CD4-positive, alpha-beta T cell (primary cell): ENCODE results near the gene CCR5AS.
"Not testable (repeated sequence)": the region's sequence is repeated elsewhere in the genome, so short reads cannot be mapped to it uniquely, and the experiment has no call there.

Experiments
- ATAC-seq: fragments of 200-7000 bp; cut with Tn5 transposase; one replicate; pipeline ENCODE4 v1.10.0; 2022; ENCODE audit warnings: mild to moderate bottlenecking; ENCODE audit not compliant: poor library complexity
- CTCF ChIA-PET: fragments of 350-600 bp; sonication (Branson Sonifier 250); formaldehyde crosslinking; loops from one replicate; lab custom pipeline; 2021; ENCODE audit warnings: antibody characterized with exemption, inconsistent platforms; lab: Charles Lee
- POLR2A ChIA-PET: fragments of 350-600 bp; sonication (Branson Sonifier 250); formaldehyde crosslinking; loops from one replicate; lab custom pipeline; 2021; ENCODE audit warnings: antibody characterized with exemption, inconsistent platforms; lab: Charles Lee
- DNase-seq, 14 experiments: peaks; one replicate each; pipeline ENCODE4 v3.0.0-alpha.2; 2013 to 2020; ENCODE audit warnings: mixed read lengths in 2 of 14
- H3K27ac ChIP-seq, 2 donors: one replicate each; pipeline versions ENCODE4 v1.5.1 to v1.7.0; 2013; ENCODE audit warnings: low read length in 2 of 2, low read depth in 1 of 2, mild to moderate bottlenecking in 1 of 2
- H3K27me3 ChIP-seq, 2 experiments: 1 replicate in 1 of 2; 2 replicates in 1 of 2; pipeline versions ENCODE4 v1.6.1 to v1.7.0; 2013; ENCODE audit warnings: low read length in 2 of 2, control low read depth in 1 of 2, mild to moderate bottlenecking in 1 of 2, moderate library complexity in 1 of 2; ENCODE audit not compliant: insufficient read depth in 2 of 2, control insufficient read depth in 1 of 2
- H3K36me3 ChIP-seq: one replicate; pipeline ENCODE4 v1.6.1; 2013; ENCODE audit warnings: low read length, control low read depth; ENCODE audit not compliant: insufficient read depth
- H3K4me1 ChIP-seq: one replicate; pipeline ENCODE4 v1.6.1; 2013; ENCODE audit warnings: low read length, control low read depth; ENCODE audit not compliant: insufficient read depth
- H3K4me3 ChIP-seq: one replicate; pipeline ENCODE4 v1.5.1; 2013; ENCODE audit warnings: mild to moderate bottlenecking, low read length, moderate library complexity
- H3K9me3 ChIP-seq, 2 experiments: 1 replicate in 1 of 2; 2 replicates in 1 of 2; pipeline versions ENCODE4 v1.6.1 to v1.7.0; 2013; ENCODE audit warnings: low read length in 2 of 2, mild to moderate bottlenecking in 2 of 2, control low read depth in 1 of 2, moderate library complexity in 1 of 2; ENCODE audit not compliant: control insufficient read depth in 1 of 2, insufficient read depth in 1 of 2
- H3K27ac Mint-ChIP-seq: one replicate; pipeline ENCODE4 v1.8.0; 2020; ENCODE audit warnings: mixed read lengths
- H3K27me3 Mint-ChIP-seq: one replicate; pipeline ENCODE4 v1.8.0; 2021; ENCODE audit warnings: mixed read lengths
- H3K36me3 Mint-ChIP-seq: one replicate; pipeline ENCODE4 v1.8.0; 2021; ENCODE audit warnings: low read depth, mixed read lengths
- H3K4me1 Mint-ChIP-seq: one replicate; pipeline ENCODE4 v1.8.0; 2021; ENCODE audit warnings: low read depth, mixed read lengths
- H3K4me3 Mint-ChIP-seq: one replicate; pipeline ENCODE4 v1.8.0; 2020; ENCODE audit warnings: mild to moderate bottlenecking, mixed read lengths
- H3K9me3 Mint-ChIP-seq: one replicate; pipeline ENCODE4 v1.8.0; 2020; ENCODE audit warnings: mixed read lengths
- CTCF ChIP-seq: fragments of 200-600 bp; IDR thresholded peaks from one replicate; pipeline ENCODE4 v1.8.0; 2022; ENCODE audit warnings: antibody characterized with exemption, mild to moderate bottlenecking
- intact Hi-C, 2 experiments: fragments of 100-400 bp; cut with DNase I in 1 of 2; cut with micrococcal nuclease in 1 of 2; formaldehyde crosslinking; loops; one replicate each; pipeline versions ENCODE4 v1.15.1 to v1.9.0; 2023 to 2025; cut with DNase I, micrococcal nuclease

Gene CCR5AS

GRCh38 chr3:46429671-46430070 lies 22.8 kb upstream of the CCR5AS start:
- DNase-seq (no peak), ATAC-seq (no peak)
- Mint-ChIP-seq H3K27ac (no peak overlapping the region), H3K9me3 (peaks cover 8% of the 10 kb centered on the region), H3K4me1 (peaks cover 16% of the 10 kb centered on the region), H3K36me3 (no peaks in the 10 kb centered on the region), H3K27me3 (no peaks in the 10 kb centered on the region), H3K4me3 (no peak overlapping the region)
- ChIA-PET CTCF (no interaction called here), POLR2A (no interaction called here)
- no peaks in the 10 kb centered on the region for H3K9me3 ChIP-seq
- H3K36me3 ChIP-seq = no peaks in the 10 kb centered on the region
- no peak overlapping the region for H3K4me3 ChIP-seq
- H3K27me3 ChIP-seq = no peaks in the 10 kb centered on the region
- no peak overlapping the region for H3K27ac ChIP-seq
- intact Hi-C loops = no loop called here
- peaks cover 5% of the 10 kb centered on the region for H3K4me1 ChIP-seq
- TF ChIP-seq CTCF = no peak

- Mint-ChIP-seq H3K4me3 (no peak overlapping the region), H3K4me1 (peaks cover 16% of the 10 kb centered on the region), H3K9me3 (peaks cover 8% of the 10 kb centered on the region), H3K36me3 (no peaks in the 10 kb centered on the region), H3K27ac (no peak overlapping the region), H3K27me3 (no peaks in the 10 kb centered on the region)
- CTCF ChIA-PET = no interaction called here
- Histone ChIP-seq H3K27ac (no peak overlapping the region), H3K27me3 (no peaks in the 10 kb centered on the region), H3K36me3 (no peaks in the 10 kb centered on the region), H3K4me1 (peaks cover 5% of the 10 kb centered on the region), H3K4me3 (no peak overlapping the region), H3K9me3 (no peaks in the 10 kb centered on the region)
- POLR2A ChIA-PET = no interaction called here
- ATAC-seq (no peak), DNase-seq (no peak)
- no peak for TF ChIP-seq CTCF
- intact Hi-C loops = no loop called here
These were observed 22.4 kb upstream of the CCR5AS start for GRCh38 chr3:46429250-46429649.

- Histone ChIP-seq H3K4me3 (no peak overlapping the region), H3K4me1 (peaks cover 5% of the 10 kb centered on the region), H3K27me3 (no peaks in the 10 kb centered on the region), H3K9me3 (no peaks in the 10 kb centered on the region), H3K27ac (no peak overlapping the region), H3K36me3 (no peaks in the 10 kb centered on the region)
- no peaks in the 10 kb centered on the region for H3K27me3 Mint-ChIP-seq
- CTCF ChIA-PET = no interaction called here
- ATAC-seq (no peak), DNase-seq (no peak)
- no peaks in the 10 kb centered on the region for H3K36me3 Mint-ChIP-seq
- no peak overlapping the region for H3K4me3 Mint-ChIP-seq
- no peak for TF ChIP-seq CTCF
- H3K27ac Mint-ChIP-seq = no peak overlapping the region
- POLR2A ChIA-PET = no interaction called here
- H3K4me1 Mint-ChIP-seq = peaks cover 16% of the 10 kb centered on the region
- peaks cover 8% of the 10 kb centered on the region for H3K9me3 Mint-ChIP-seq
- intact Hi-C loops = no loop called here
These were observed 21.3 kb upstream of the CCR5AS start for GRCh38 chr3:46427916-46428833.

GRCh38 chr3:46427404-46427803 lies 20.5 kb upstream of the CCR5AS start:
- H3K9me3 ChIP-seq, H3K36me3 ChIP-seq, H3K4me3 Mint-ChIP-seq, POLR2A ChIA-PET, DNase-seq, H3K27ac ChIP-seq, H3K27me3 ChIP-seq, H3K27ac Mint-ChIP-seq, intact Hi-C loops, CTCF ChIA-PET, H3K4me3 ChIP-seq, ATAC-seq, H3K4me1 ChIP-seq, H3K27me3 Mint-ChIP-seq, H3K36me3 Mint-ChIP-seq, H3K9me3 Mint-ChIP-seq: not testable (repeated sequence)
- peaks cover 11% of the 10 kb centered on the region for H3K4me1 Mint-ChIP-seq

DNA sequence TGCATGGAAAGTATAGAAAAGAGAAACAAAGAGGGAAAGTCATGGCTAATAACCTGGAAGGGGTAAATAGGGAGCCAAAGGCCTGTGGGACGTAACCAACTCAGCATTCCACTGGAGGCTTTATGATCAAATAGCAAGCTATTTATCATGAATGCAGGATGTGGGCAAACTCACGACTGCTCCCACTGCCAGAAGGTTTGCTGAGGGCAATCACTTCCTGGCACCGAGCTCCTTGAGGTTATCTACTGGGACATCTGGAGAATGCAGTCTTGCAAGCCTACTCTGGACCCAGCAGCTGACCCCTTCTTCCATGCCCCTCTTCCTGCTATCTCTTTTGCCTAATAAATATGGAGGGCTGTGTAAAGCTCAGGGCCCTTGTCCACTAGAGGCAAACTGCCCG lies 19.6 kb upstream of the CCR5AS start:
- POLR2A ChIA-PET, H3K27ac Mint-ChIP-seq, H3K36me3 Mint-ChIP-seq, H3K4me1 ChIP-seq, H3K27me3 Mint-ChIP-seq, H3K27me3 ChIP-seq, ATAC-seq, H3K36me3 ChIP-seq, H3K9me3 ChIP-seq, H3K4me3 Mint-ChIP-seq, intact Hi-C loops, H3K9me3 Mint-ChIP-seq, H3K4me3 ChIP-seq, H3K27ac ChIP-seq, DNase-seq: not testable (repeated sequence)
- peaks cover 11% of the 10 kb centered on the region for H3K4me1 Mint-ChIP-seq
- CTCF ChIA-PET = interaction anchor here (0.9 kb wide), 1 partner anchor 49 kb away, joined by 3 read pairs; no protein-coding TSS in a partner anchor
